DMS53 treated with DMSO at 0.1 percent for 48 hours (cell line): Measurements from ENCODE around the gene CPXCR1.
"Not testable (repeated sequence)": the region's sequence is repeated elsewhere in the genome, so short reads cannot be mapped to it uniquely, and the experiment has no call there.

ENCODE experiments used
- DNase-seq: peaks from one replicate; lab custom pipeline; 2025; ENCODE audit not compliant: unreplicated experiment; lab: John Stamatoyannopoulos, UW

The CPXCR1 gene

DNA sequence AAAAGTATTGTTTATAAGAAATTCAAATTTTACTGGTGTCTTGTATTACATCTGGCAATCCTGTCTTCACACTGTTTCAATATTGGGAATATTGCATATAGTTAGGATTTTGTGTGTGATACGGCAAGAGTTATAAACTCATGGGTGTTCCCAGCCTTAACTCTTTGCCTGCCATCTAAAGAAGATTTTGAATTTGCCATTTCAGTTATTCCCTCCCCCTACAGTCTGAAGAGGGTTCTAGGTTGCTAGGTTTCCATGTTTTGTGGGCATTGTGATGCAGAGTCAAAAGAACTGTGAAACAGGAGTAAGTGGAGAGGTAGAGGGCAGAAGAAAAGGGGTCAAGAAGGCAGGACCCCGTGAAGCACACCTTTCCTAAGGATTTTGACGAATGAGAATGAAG is at the start of gene CPXCR1:
CPXCR1 (plus strand) TSS at position 301 of the 400 bp plus-strand sequence. CDS start 6,190 bp downstream, outside the sequence.
- no peak for DNase-seq

DNA sequence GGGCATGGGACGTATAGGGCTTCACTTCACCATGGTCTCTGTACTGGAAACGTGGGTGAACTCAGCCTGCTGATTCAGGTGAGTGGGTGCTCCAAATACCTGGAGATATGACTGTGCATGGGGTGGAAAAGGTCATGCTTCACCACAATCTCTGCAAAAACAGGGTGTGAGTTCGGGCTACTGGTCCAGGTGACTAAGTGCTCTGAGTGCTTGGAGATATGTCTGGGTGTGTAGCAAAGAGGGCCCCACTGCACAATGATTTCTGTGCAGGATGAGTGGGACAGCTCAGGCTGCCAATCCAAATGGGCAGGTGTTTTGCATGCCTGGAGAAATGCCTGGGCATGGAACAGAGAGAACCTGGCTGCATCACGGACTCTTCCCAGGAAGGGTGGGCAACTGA is 11.2 kb upstream of the CPXCR1 start:
- no peak for DNase-seq

DNA sequence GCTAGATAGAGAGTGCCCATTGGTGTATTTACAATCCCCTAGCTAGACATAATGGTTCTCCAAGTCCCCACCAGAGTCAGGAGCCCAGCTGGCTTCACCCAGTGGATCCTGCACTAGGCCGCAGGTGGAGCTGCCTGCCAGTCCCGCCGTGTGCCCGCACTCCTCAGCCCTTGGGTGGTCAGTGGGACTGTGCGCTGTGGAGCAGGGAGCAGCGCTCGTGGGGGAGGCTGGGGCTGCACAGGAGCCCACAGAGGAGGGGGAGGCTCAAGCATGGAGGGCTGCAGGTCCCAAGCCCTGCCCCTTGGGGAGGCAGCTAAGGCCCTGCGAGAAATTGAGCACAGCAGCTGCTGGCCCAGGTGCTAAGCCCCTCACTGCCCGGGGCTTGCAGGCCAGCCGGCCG is 810 bp upstream of the CPXCR1 start:
- not testable (repeated sequence) for DNase-seq

- DNase-seq = not testable (repeated sequence)
Observed at GRCh38 chrX:88752339-88752738, 5.3 kb downstream of the CPXCR1 start.

- no peak for DNase-seq
Observed at GRCh38 chrX:88789825-88790224, 42.8 kb downstream of the CPXCR1 start.
